Chondrocyte (in vitro differentiated cells): ENCODE data around the gene INTS1. TPM values are rescaled to one million over a fixed set of nuclear protein-coding genes. Genes with fewer than 3 reads are reported as not detected.

Source experiments
- DNase-seq: peaks from one replicate; pipeline ENCODE4 v3.0.0; 2021; ENCODE audit warnings: mixed read lengths, low spot score
- H3K27ac Mint-ChIP-seq: one replicate; pipeline ENCODE4 v1.8.0; 2021; ENCODE audit warnings: mild to moderate bottlenecking, moderate library complexity, mixed read lengths; ENCODE audit not compliant: unreplicated experiment
- H3K27me3 Mint-ChIP-seq: 2 replicates; pipeline ENCODE4 v1.8.0; 2021; ENCODE audit warnings: low read depth, mixed read lengths
- H3K36me3 Mint-ChIP-seq: 2 replicates; pipeline ENCODE4 v1.8.0; 2021; ENCODE audit warnings: low read depth, mixed read lengths
- H3K4me1 Mint-ChIP-seq: 2 replicates; pipeline ENCODE4 v1.8.0; 2021; ENCODE audit warnings: low read depth, mild to moderate bottlenecking, mixed read lengths
- H3K4me3 Mint-ChIP-seq: one replicate; pipeline ENCODE4 v1.8.0; 2021; ENCODE audit warnings: mild to moderate bottlenecking, moderate library complexity, mixed read lengths; ENCODE audit not compliant: unreplicated experiment
- H3K9me3 Mint-ChIP-seq: 2 replicates; pipeline ENCODE4 v1.8.0; 2021; ENCODE audit warnings: low read depth, mixed read lengths
- CTCF ChIP-seq: fragments of 200-600 bp; sonication (generic); IDR thresholded peaks from 2 replicates; pipeline ENCODE4 v1.5.0; 2021; ENCODE audit warnings: antibody characterized with exemption, mild to moderate bottlenecking, moderate library complexity
- total RNA-seq: library from RNA; stranded (reverse); gene quantifications from 3 replicates; pipeline ENCODE4 v1.2.1, GENCODE V29; 2021

Gene INTS1
- total RNA-seq, 1 donor from 2014 or later: 80.4 TPM

GRCh38 chr7:1421946-1422345 is 82.2 kb downstream of the INTS1 start:
- Mint-ChIP-seq H3K27ac (no peak overlapping the region), H3K9me3 (no peaks in the 10 kb centered on the region), H3K36me3 (no peaks in the 10 kb centered on the region), H3K4me3 (no peak overlapping the region), H3K4me1 (peaks cover 8% of the 10 kb centered on the region), H3K27me3 (peaks cover 20% of the 10 kb centered on the region)
- peak; percentile 70 for DNase-seq
- TF ChIP-seq CTCF: no peak

- H3K27me3 Mint-ChIP-seq: peaks cover 20% of the 10 kb centered on the region
- H3K4me3 Mint-ChIP-seq: no peak overlapping the region
- H3K9me3 Mint-ChIP-seq: no peaks in the 10 kb centered on the region
- DNase-seq: peak; percentile 81
- peaks cover 8% of the 10 kb centered on the region for H3K4me1 Mint-ChIP-seq
- H3K27ac Mint-ChIP-seq: no peak overlapping the region
- no peaks in the 10 kb centered on the region for H3K36me3 Mint-ChIP-seq
- no peak for TF ChIP-seq CTCF
Measured at GRCh38 chr7:1421020-1421790, 83.0 kb downstream of the INTS1 start.

Other genes with a start within 250 kb of the INTS1 start
- 44.5 to 56.9 TPM (median 45.2 TPM) in 3 replicates for gene MICALL2, start 44.9 kb downstream of the INTS1 start, total RNA-seq
- gene MAFK, start 26.3 kb upstream of the INTS1 start, total RNA-seq: 21.4 to 36.1 TPM (median 35.9 TPM) in 3 replicates
- 0.07 to 0.22 TPM (median 0.15 TPM) in 3 replicates for gene TMEM184A, start 51.8 kb upstream of the INTS1 start, total RNA-seq
- 29.9 to 31.9 TPM (median 31.7 TPM) in 3 replicates for gene PSMG3, start 65.6 kb upstream of the INTS1 start, total RNA-seq
- 0.65 to 0.72 TPM (median 0.68 TPM) in 3 replicates for gene ELFN1, start 165.9 kb upstream of the INTS1 start, total RNA-seq